SK-N-SH (cell line): ENCODE data around the gene KRT36.

Experiments used
- CHD2 ChIP-seq: fragments of 150-350 bp; IDR thresholded peaks from 2 replicates; pipeline ENCODE4 v1.6.1; 2018; ENCODE audit warnings: low read length; ENCODE audit not compliant: partially characterized antibody
- CTCF ChIP-seq: fragments of 200-600 bp; sonication (generic); IDR thresholded peaks from 2 replicates; pipeline ENCODE4 v1.6.1; 2017; ENCODE audit warnings: antibody characterized with exemption, mild to moderate bottlenecking, moderate library complexity
- EP300 ChIP-seq, 2 experiments: IDR thresholded peaks; 2 replicates each; pipeline versions ENCODE4 v1.4.0 to v1.6.1; 2012; ENCODE audit warnings: borderline replicate concordance in 1 of 2, low read depth in 1 of 2, low read length in 1 of 2
- FOXJ3 ChIP-seq: sonication (generic); formaldehyde crosslinking; IDR thresholded peaks from 2 replicates; pipeline ENCODE4 v1.5.1; 2020; ENCODE audit warnings: mild to moderate bottlenecking, missing genetic modification reagents
- GATA2 ChIP-seq: sonication (generic); formaldehyde crosslinking; IDR thresholded peaks from 2 replicates; pipeline ENCODE4 v1.5.0; 2020; ENCODE audit warnings: mild to moderate bottlenecking, missing genetic modification reagents
- JUND ChIP-seq: IDR thresholded peaks from 2 replicates; pipeline ENCODE4 v1.4.0; 2012
- RAD21 ChIP-seq: IDR thresholded peaks from 2 replicates; pipeline ENCODE4 v1.6.1; 2012; ENCODE audit warnings: mild to moderate bottlenecking, low read length
- RCOR1 ChIP-seq: fragments of 150-350 bp; IDR thresholded peaks from 2 replicates; pipeline ENCODE4 v1.6.1; 2017; ENCODE audit warnings: antibody characterized with exemption, low read length
- YY1 ChIP-seq: IDR thresholded peaks from 2 replicates; pipeline ENCODE4 v1.4.0; 2012; ENCODE audit warnings: low read depth, mild to moderate bottlenecking

GRCh38 chr17:41449008-41449407, 40.7 kb downstream of the KRT36 start:
- TF ChIP-seq RCOR1 (no peak), EP300 (IDR thresholded peaks at IDR 0.05; ENCODE audit: borderline replicate concordance in 1 of 2, low read depth in 1 of 2, low read length in 1 of 2) (no peak), CTCF (no peak), JUND (no peak), GATA2 (CRISPR knock-in tag) (no peak), CHD2 (no peak), YY1 (no peak), FOXJ3 (CRISPR knock-in tag) (no peak), RAD21 (no peak)
